ENCODE data around the gene MAP2K3. TPM values are rescaled to one million over a fixed set of nuclear protein-coding genes. Genes with fewer than 3 reads are reported as not detected.

MAP2K3 gene
- total RNA-seq, 4 donors from 2014 or later = 17.5 to 39.0 (median 21.6) TPM

- Histone ChIP-seq H3K4me3 (no peak overlapping the region), H3K9me3 (no peaks in the 10 kb centered on the region), H3K27ac (no peak overlapping the region), H3K36me3 (no peaks in the 10 kb centered on the region), H3K4me1 (peaks cover 0 to 27% (median 3%) of the 10 kb centered on the region in 4 donors), H3K27me3 (no peaks in the 10 kb centered on the region)
- DNase-seq (ENCODE audit: low spot score in 2 of 2) = no peak
- no peak for TF ChIP-seq POLR2A (IDR thresholded peaks at IDR 0.05)
- TF ChIP-seq CTCF (IDR thresholded peaks at IDR 0.05) = no peak
- TF ChIP-seq EP300 (IDR thresholded peaks at IDR 0.05) = no peak
- WGBS, 2 donors = 56 to 65% methylated on average over 9 to 12 of the region's 12 CpGs
Observed at GRCh38 chr17:21355586-21355985, 71.1 kb downstream of the MAP2K3 start.

GRCh38 chr17:21356537-21357127, 72.1 kb downstream of the MAP2K3 start:
- H3K36me3 ChIP-seq = no peaks in the 10 kb centered on the region
- H3K9me3 ChIP-seq = no peaks in the 10 kb centered on the region
- DNase-seq (ENCODE audit: low spot score in 2 of 2) = no peak
- no peak overlapping the region for H3K27ac ChIP-seq
- H3K27me3 ChIP-seq = no peaks in the 10 kb centered on the region
- TF ChIP-seq CTCF (IDR thresholded peaks at IDR 0.05) (no peak), EP300 (IDR thresholded peaks at IDR 0.05) (no peak), POLR2A (IDR thresholded peaks at IDR 0.05) (no peak)
- 92 to 93% methylated on average over 2 of the region's 2 CpGs for WGBS, 2 donors
- no peak overlapping the region for H3K4me3 ChIP-seq
- H3K4me1 ChIP-seq = peaks cover 0 to 27% (median 3%) of the 10 kb centered on the region in 4 donors

GRCh38 chr17:21357281-21357680, 72.8 kb downstream of the MAP2K3 start:
- Histone ChIP-seq H3K4me3 (no peak overlapping the region), H3K27ac (no peak overlapping the region), H3K9me3 (no peaks in the 10 kb centered on the region), H3K27me3 (no peaks in the 10 kb centered on the region), H3K36me3 (no peaks in the 10 kb centered on the region), H3K4me1 (peaks cover 0 to 27% (median 3%) of the 10 kb centered on the region in 4 donors)
- TF ChIP-seq CTCF (IDR thresholded peaks at IDR 0.05) = no peak
- no peak for TF ChIP-seq POLR2A (IDR thresholded peaks at IDR 0.05)
- no peak for TF ChIP-seq EP300 (IDR thresholded peaks at IDR 0.05)
- DNase-seq (ENCODE audit: low spot score in 2 of 2) = no peak
- 63 to 69% methylated on average over 5 of the region's 5 CpGs for WGBS, 2 donors

GRCh38 chr17:21357696-21358656, 73.5 kb downstream of the MAP2K3 start:
- Histone ChIP-seq H3K9me3 (no peaks in the 10 kb centered on the region), H3K27ac (peak overlapping the region in 1 of 4 donors; percentile 24), H3K4me1 (peaks cover 0 to 27% (median 3%) of the 10 kb centered on the region in 4 donors), H3K27me3 (no peaks in the 10 kb centered on the region), H3K36me3 (no peaks in the 10 kb centered on the region), H3K4me3 (no peak overlapping the region)
- DNase-seq (ENCODE audit: low spot score in 2 of 2) = no peak
- TF ChIP-seq POLR2A (IDR thresholded peaks at IDR 0.05) (no peak), EP300 (IDR thresholded peaks at IDR 0.05) (no peak), CTCF (IDR thresholded peaks at IDR 0.05) (no peak)
- 51 to 52% methylated on average over 9 of the region's 10 CpGs for WGBS, 2 donors

Data from tibial nerve (tissue), 4 donors.